ENCODE measurements around the gene TTC19.

- TF ChIP-seq CTCF (IDR thresholded peaks at IDR 0.05) (no peak), POLR2A (IDR thresholded peaks at IDR 0.05) (no peak)
Measured at GRCh38 chr17:16003841-16004240, 4.2 kb downstream of the TTC19 start.
